Measurements from ENCODE around the gene DCTN3. TPM values are rescaled to one million over a fixed set of nuclear protein-coding genes. Genes with fewer than 3 reads are reported as not detected.

Gene DCTN3
- total RNA-seq, 2 donors from 2014 or later, result 36.1 to 39.9 TPM

DNA sequence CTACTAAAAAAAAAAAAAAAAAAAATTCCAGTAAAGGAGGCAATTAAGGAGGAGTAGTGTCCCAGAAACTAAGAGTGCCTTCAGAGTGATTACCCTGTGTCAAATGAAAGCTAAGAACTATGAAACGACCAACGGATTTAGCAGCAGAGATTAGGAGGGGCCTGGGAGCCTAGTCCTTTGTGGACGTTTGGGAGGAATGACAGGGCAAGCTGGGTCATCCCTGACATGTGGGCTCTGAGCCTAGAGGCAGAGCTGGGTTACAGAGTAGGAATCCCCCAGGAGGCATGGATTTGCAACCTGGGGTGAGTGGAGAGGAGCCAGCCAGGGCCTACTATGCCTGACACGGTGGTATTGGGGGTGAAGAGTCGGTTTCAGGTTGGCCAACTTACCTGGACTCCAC is 12.9 kb upstream of the DCTN3 start:
- 55 to 63% methylated on average over 5 of the region's 5 CpGs for WGBS, 2 donors
- no peak for ATAC-seq
- Histone ChIP-seq H3K27me3 (peaks cover 0 to 4% of the 10 kb centered on the region in 2 donors), H3K27ac (no peak overlapping the region), H3K4me1 (peaks cover 33% of the 10 kb centered on the region), H3K4me3 (no peak overlapping the region), H3K9me3 (no peaks in the 10 kb centered on the region), H3K36me3 (replicated peaks in 1 of 2; ENCODE audit: insufficient read depth in 1 of 2, low read depth in 2 of 2) (no peaks in the 10 kb centered on the region)
- no peak for DNase-seq
- no peak for TF ChIP-seq POLR2A (IDR thresholded peaks at IDR 0.05)
- TF ChIP-seq, protein P1, sequence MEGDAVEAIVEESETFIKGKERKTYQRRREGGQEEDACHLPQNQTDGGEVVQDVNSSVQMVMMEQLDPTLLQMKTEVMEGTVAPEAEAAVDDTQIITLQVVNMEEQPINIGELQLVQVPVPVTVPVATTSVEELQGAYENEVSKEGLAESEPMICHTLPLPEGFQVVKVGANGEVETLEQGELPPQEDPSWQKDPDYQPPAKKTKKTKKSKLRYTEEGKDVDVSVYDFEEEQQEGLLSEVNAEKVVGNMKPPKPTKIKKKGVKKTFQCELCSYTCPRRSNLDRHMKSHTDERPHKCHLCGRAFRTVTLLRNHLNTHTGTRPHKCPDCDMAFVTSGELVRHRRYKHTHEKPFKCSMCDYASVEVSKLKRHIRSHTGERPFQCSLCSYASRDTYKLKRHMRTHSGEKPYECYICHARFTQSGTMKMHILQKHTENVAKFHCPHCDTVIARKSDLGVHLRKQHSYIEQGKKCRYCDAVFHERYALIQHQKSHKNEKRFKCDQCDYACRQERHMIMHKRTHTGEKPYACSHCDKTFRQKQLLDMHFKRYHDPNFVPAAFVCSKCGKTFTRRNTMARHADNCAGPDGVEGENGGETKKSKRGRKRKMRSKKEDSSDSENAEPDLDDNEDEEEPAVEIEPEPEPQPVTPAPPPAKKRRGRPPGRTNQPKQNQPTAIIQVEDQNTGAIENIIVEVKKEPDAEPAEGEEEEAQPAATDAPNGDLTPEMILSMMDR (IDR thresholded peaks at IDR 0.05), result no peak
- intact Hi-C loops (cut with DNase I), result no loop called here

DNA sequence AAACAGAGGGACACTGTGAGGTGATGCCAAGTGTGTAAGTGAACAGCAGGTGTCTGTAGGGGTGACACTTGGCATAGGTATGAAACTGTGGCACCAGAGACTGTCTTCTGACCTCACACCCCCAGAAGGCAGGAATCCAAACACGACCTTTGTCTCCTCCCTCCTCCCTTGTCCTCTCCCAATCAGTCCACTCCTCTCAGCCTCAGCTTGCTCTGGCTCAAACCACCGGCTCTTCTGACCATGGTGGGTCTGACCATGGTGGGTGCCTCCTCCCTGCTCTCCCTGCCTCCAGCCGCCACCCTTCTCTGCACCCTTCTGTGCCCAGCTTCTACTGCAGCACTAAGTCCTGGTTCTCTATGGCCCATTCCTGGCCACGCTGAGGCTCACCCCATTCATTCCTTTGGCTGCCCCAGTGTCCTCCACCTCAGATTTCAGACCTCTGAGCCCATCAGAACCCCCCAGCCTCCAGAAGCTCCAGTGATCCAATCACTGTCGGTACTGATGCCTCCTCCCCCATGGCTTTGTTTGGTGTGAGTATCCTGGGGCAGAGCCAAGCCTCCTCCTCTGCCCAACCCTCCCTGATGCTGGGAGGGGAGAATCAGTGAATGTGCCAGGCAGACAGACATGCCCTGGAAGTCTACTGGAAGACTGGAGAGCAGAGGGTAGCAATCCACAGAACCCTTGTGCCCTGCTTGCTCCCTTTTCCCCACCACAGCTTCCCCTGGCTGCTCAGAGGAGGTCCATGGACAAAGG is 10.3 kb upstream of the DCTN3 start:
- intact Hi-C loops (cut with DNase I), result no loop called here
- no peak overlapping the region for H3K4me3 ChIP-seq
- peaks cover 0 to 17% of the 10 kb centered on the region in 2 donors for H3K27me3 ChIP-seq

DNA sequence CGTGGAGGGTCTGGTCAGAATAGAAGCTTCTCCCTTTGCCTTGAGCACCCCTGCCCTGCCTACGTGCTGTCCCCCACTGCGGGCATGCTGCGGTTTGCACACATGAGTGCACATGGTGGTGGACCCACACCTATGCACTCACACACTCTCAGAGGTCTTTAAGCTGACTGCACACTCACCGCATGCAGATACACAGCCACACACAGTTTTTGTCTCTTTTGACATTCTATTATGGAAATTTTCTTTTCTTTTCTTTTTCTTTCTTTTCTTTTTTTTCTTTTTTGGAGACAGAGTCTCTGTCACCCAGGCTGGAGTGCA is 9.2 kb upstream of the DCTN3 start:
- H3K27ac ChIP-seq, result no peak overlapping the region
- peaks cover 0 to 22% of the 10 kb centered on the region in 2 donors for H3K27me3 ChIP-seq
- WGBS, 2 donors, result 22 to 26% methylated on average over 5 of the region's 5 CpGs
- peaks cover 12% of the 10 kb centered on the region for H3K4me1 ChIP-seq
- intact Hi-C loops (cut with DNase I), result no loop called here
- H3K9me3 ChIP-seq, result no peaks in the 10 kb centered on the region
- no peak for TF ChIP-seq POLR2A (IDR thresholded peaks at IDR 0.05)
- TF ChIP-seq, protein P1 (IDR thresholded peaks at IDR 0.05), result no peak
- DNase-seq (no peak), ATAC-seq (no peak)
- no peak overlapping the region for H3K4me3 ChIP-seq
- no peaks in the 10 kb centered on the region for H3K36me3 ChIP-seq (replicated peaks in 1 of 2; ENCODE audit: insufficient read depth in 1 of 2, low read depth in 2 of 2)

More for the DNA sequence above, 10.3 kb upstream of the DCTN3 start:
- H3K4me1 ChIP-seq, result peaks cover 12% of the 10 kb centered on the region
- WGBS, 2 donors, result 26 to 30% methylated on average over 5 of the region's 5 CpGs
- no peak for TF ChIP-seq POLR2A (IDR thresholded peaks at IDR 0.05)
- TF ChIP-seq, protein P1 (IDR thresholded peaks at IDR 0.05), result no peak
- H3K27ac ChIP-seq, result no peak overlapping the region
- DNase-seq (no peak), ATAC-seq (no peak)
- no peaks in the 10 kb centered on the region for H3K36me3 ChIP-seq (replicated peaks in 1 of 2; ENCODE audit: insufficient read depth in 1 of 2, low read depth in 2 of 2)
- no peaks in the 10 kb centered on the region for H3K9me3 ChIP-seq

DNA sequence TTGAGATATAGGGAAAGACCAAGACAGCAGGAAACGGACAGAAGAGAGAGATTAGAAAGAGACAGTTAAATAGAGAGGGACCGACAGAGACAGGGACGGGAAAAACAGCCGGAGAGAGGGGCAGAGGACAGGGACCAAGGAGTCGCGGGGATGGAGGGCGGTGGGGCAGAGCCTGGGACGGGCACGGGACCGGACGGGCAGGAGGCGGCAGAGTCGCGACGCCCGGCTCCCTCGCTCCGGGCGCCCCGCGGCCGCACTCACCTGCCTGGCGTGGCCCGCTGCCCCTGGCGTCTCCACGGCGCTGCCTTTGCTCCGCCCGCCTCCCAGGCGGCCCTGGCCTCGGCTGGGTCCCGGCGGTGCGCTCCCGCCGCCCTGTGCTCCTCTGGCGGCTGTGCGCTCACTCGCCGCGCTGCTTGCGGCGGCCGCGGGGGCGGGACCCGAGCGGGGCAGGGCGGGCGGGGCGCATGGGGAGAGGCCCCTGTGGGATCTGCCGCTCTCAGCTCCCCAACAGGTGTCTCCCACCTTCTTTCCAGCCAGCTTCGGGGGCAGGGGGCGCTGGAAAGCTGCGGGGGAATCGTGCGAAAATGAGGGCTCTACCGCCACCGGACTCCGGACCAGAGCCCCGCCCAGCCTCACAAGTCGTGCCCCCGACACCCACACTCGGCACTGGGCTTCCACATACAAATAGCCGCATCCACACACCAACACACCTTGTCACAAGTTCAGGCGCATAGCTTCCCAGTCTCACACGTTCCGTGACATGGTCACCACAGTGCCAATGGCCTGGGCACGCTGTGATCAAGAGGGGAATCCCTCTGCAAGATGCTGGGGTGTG is 8.6 kb upstream of the DCTN3 start, which contains the start of gene ARID3C:
TSS of gene ARID3C (minus strand) at position 411 of the 835 bp plus-strand sequence. CDS start 1,052 bp downstream, outside the sequence.
- intact Hi-C loops (cut with DNase I), result no loop called here
- peak; percentile 88 for ATAC-seq
- H3K27me3 ChIP-seq, result peaks cover 0 to 26% of the 10 kb centered on the region in 2 donors
- no peak within 1 kb of the TSS for H3K4me3 ChIP-seq
- TF ChIP-seq, protein P1 (IDR thresholded peaks at IDR 0.05), result peak in 1 of 7 experiments; percentile 13
- no peak for TF ChIP-seq POLR2A (IDR thresholded peaks at IDR 0.05)
- DNase-seq, result peak; percentile 49 to 71 (median 56)
- WGBS, 2 donors, result 1 to 3% methylated on average over 18 to 69 of the region's 69 CpGs
- H3K4me1 ChIP-seq, result peaks cover 12% of the 10 kb centered on the region
- H3K9me3 ChIP-seq, result no peaks in the 10 kb centered on the region
- H3K36me3 ChIP-seq (replicated peaks in 1 of 2; ENCODE audit: insufficient read depth in 1 of 2, low read depth in 2 of 2), result no peaks in the 10 kb centered on the region
- no peak within 1 kb of the TSS for H3K27ac ChIP-seq

Data from body of pancreas (tissue), 4 donors.